Activated CD4-positive, alpha-beta T cell treated with anti-CD3 and anti-CD28 coated beads for 1 hour (primary cell): ENCODE measurements around the gene SSC4D.
"Not testable (repeated sequence)": the region's sequence is repeated elsewhere in the genome, so short reads cannot be mapped to it uniquely, and the experiment has no call there.

Experiments
- DNase-seq: peaks from one replicate; pipeline ENCODE4 v3.0.0-alpha.2; 2020

Gene SSC4D

GRCh38 chr7:76381814-76382213 lies 27.7 kb downstream of the SSC4D start:
- DNase-seq, result no peak

- DNase-seq, result no peak
These were observed 28.9 kb downstream of the SSC4D start for GRCh38 chr7:76380623-76380966.

GRCh38 chr7:76377186-76377918 lies 32.1 kb downstream of the SSC4D start:
- no peak for DNase-seq

- no peak for DNase-seq
These were observed 34.2 kb downstream of the SSC4D start for GRCh38 chr7:76375251-76375650.

- DNase-seq, result no peak
These were observed 36.3 kb downstream of the SSC4D start for GRCh38 chr7:76372984-76373833.

GRCh38 chr7:76371396-76371795 lies 38.1 kb downstream of the SSC4D start:
- DNase-seq, result no peak

- no peak for DNase-seq
These were observed 40.5 kb downstream of the SSC4D start for GRCh38 chr7:76369018-76369417.

- DNase-seq, result no peak
These were observed 41.3 kb downstream of the SSC4D start for GRCh38 chr7:76368190-76368589.

GRCh38 chr7:76364198-76364584 lies 45.3 kb downstream of the SSC4D start:
- no peak for DNase-seq

- DNase-seq, result not testable (repeated sequence)
These were observed 45.7 kb downstream of the SSC4D start for GRCh38 chr7:76363754-76364153.

- no peak for DNase-seq
These were observed 49.4 kb downstream of the SSC4D start for GRCh38 chr7:76359978-76360638.

- DNase-seq, result peak; percentile 90
These were observed 50.2 kb downstream of the SSC4D start for GRCh38 chr7:76359111-76359977.

- peak; percentile 85 for DNase-seq
These were observed 50.9 kb downstream of the SSC4D start, which contains the start of gene YWHAG for GRCh38 chr7:76358481-76359110. YWHAG (minus strand) TSS chr7:76358991; CDS start chr7:76358808, 183 bp downstream.

- DNase-seq, result peak; percentile 31
These were observed 51.5 kb downstream of the SSC4D start for GRCh38 chr7:76358011-76358480.

- no peak for DNase-seq
These were observed 52.0 kb downstream of the SSC4D start for GRCh38 chr7:76357475-76358010.

- no peak for DNase-seq
These were observed 52.7 kb downstream of the SSC4D start for GRCh38 chr7:76356823-76357222.

- DNase-seq, result no peak
These were observed 53.4 kb downstream of the SSC4D start for GRCh38 chr7:76356115-76356514.

- no peak for DNase-seq
These were observed 54.3 kb downstream of the SSC4D start for GRCh38 chr7:76354981-76355730.

- no peak for DNase-seq
These were observed 55.0 kb downstream of the SSC4D start for GRCh38 chr7:76354516-76354915.

- DNase-seq, result no peak
These were observed 55.8 kb downstream of the SSC4D start for GRCh38 chr7:76353744-76354143.

GRCh38 chr7:76352193-76352592 lies 57.3 kb downstream of the SSC4D start:
- no peak for DNase-seq
